Adrenal gland (tissue), 12 donors: Measurements from ENCODE around the gene AFDN. TPM values are rescaled to one million over a fixed set of nuclear protein-coding genes. Genes with fewer than 3 reads are reported as not detected.

Source experiments
- DNase-seq, 7 donors: peaks; one replicate each; pipeline ENCODE4 v3.0.0-alpha.2; 2019 to 2020
- H3K27ac ChIP-seq, 5 donors: fragments of 200-600 bp; sonication (generic) in 4 of 5; 1 replicate in 3 of 5; 2 replicates in 2 of 5; pipeline versions ENCODE4 v1.5.1 to v1.8.0; 2016 to 2020; ENCODE audit warnings: mild to moderate bottlenecking in 1 of 5
- H3K27me3 ChIP-seq: fragments of 200-600 bp; 2 replicates; pipeline ENCODE4 v1.8.0; 2021
- H3K36me3 ChIP-seq, 2 donors: fragments of 200-600 bp; replicated peaks in 1 of 2; 1 replicate in 1 of 2; 2 replicates in 1 of 2; pipeline versions ENCODE4 v1.5.1 to v1.8.0; 2018 to 2022
- H3K4me1 ChIP-seq, 2 donors: fragments of 200-600 bp; replicated peaks in 1 of 2; 1 replicate in 1 of 2; 2 replicates in 1 of 2; pipeline versions ENCODE4 v1.5.1 to v1.8.0; 2018 to 2021
- H3K4me3 ChIP-seq, 4 donors: fragments of 200-600 bp; sonication (generic) in 3 of 4; one replicate each; pipeline ENCODE4 v1.5.1; 2016 to 2018
- H3K9me3 ChIP-seq, 3 donors: fragments of 200-600 bp; sonication (generic) in 1 of 3; replicated peaks in 1 of 3; 1 replicate in 2 of 3; 2 replicates in 1 of 3; pipeline versions ENCODE4 v1.5.1 to v1.8.0; 2016 to 2021
- POLR2A ChIP-seq, 2 donors: fragments of 450-650 bp; IDR thresholded peaks; one replicate each; pipeline ENCODE4 v1.6.1; 2017; ENCODE audit warnings: antibody characterized with exemption in 2 of 2, mild to moderate bottlenecking in 2 of 2, moderate library complexity in 1 of 2
- WGBS, 4 donors: extraction: QIAGEN DNeasy Blood & Tissue Kit in 2 of 4; methylation state at CpG; one replicate each; pipeline versions ENCODE4 v1.1.5 to v1.1.7; 2013 to 2017; 5-methylcytosine and 5-hydroxymethylcytosine counted together
- intact Hi-C, 2 donors: fragments of 100-400 bp; cut with DNase I; formaldehyde crosslinking; loops; one replicate each; pipeline versions ENCODE4 v1.14.1 to v1.15.0; 2022 to 2023
- polyA plus RNA-seq, 3 donors: library from polyadenylated mRNA; stranded (reverse); fragments of 200-250 nt in 2 of 3; fragments of 350-450 nt in 1 of 3; fragmentation: Illumina TruSeq in 1 of 3; extraction: RNeasy Lipid Tissue Mini Kit (QIAGEN cat#74804) in 1 of 3; gene quantifications; one replicate each; pipeline ENCODE4 v1.2.3, GENCODE V29; 2013 to 2014
- total RNA-seq, 9 donors: library from RNA; depleted of rRNA in 4 of 9; stranded (reverse); fragments of >200 nt in 4 of 9; fragments of 120-200 nt in 1 of 9; fragmentation: NEBNext Ultra II Directional in 1 of 9; extraction: Animal tissue kit (Norgen Biotek cat#: 25700) in 1 of 9; gene quantifications; one replicate each; pipeline versions ENCODE4 v1.1.0 to v1.2.4, GENCODE V29; 2013 to 2023
- TF ChIP-seq, protein P1 (sequence below), 6 experiments: fragments of 450-650 bp in 4 of 6; fragments of 200-600 bp in 2 of 6; sonication (generic) in 1 of 6; IDR thresholded peaks; 1 replicate in 5 of 6; 2 replicates in 1 of 6; pipeline versions ENCODE4 v1.5.1 to v1.8.0; 2016 to 2021; ENCODE audit warnings: antibody characterized with exemption in 6 of 6, mild to moderate bottlenecking in 2 of 6, moderate library complexity in 1 of 6
- donor health status: healthy with polysubstance abuse.
- donor health status: Bipolar disorder and iron deficiency.
- donor health status: DM: yes; HTN: yes; CAD: no.
- donor health status: DM: no; HTN: no; CAD: no.
- donor health status: DM: no; HTN: no; CAD: no.
- donor health status: DM: yes; HTN: yes; CAD: no.

AFDN gene
- total and polyA plus RNA-seq, 12 donors, result 15.2 to 47.1 (median 39.3) TPM

DNA sequence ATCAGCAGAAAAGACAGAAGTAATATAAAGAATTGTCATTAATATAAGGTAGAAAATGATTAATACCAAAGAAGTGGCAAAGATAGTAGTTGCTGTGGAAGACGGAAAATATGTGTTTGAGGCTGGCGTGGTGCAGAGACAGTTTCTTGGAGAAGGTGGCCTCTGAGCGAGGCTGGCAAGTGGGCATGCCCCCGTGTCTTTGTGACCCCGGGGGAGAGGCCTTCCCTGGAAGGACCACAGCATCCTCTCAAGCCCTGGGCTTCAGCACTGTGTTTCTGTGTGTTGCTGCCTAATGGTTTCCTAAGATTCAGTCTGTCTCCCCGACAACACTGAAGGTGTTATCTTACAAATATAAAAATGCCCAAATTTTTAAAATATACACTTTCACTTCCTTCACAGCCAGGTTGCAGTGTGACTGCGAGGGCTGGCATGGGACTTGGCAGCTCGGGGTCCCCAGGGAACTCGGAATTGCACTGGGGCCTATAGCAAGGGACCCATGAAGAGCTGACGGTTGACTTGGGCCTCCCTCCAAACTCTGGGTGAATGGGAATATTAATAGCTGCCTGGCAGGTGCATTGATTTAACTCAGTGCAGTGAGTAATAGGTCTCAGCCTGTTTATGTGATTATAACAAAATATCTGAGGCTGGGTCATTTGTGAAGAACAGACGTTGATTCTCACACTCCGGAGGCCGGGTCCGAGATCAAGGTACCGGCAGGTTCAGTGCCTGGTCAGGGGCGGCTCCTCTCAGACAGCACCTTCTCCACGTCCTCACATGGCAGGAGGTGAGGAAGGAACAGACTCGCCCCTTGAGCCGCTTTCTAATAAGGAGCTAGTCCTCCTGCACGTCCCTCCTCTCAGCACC is 47.4 kb upstream of the AFDN start:
- no peak overlapping the region for H3K4me3 ChIP-seq
- intact Hi-C loops, result no loop called here
- no peaks in the 10 kb centered on the region for H3K27me3 ChIP-seq
- H3K9me3 ChIP-seq, result no peaks in the 10 kb centered on the region
- H3K27ac ChIP-seq, result no peak overlapping the region
- no peak for DNase-seq
- H3K36me3 ChIP-seq, result no peaks in the 10 kb centered on the region
- WGBS, 4 donors, result 77 to 96% (median 87%) methylated on average over 14 to 20 of the region's 20 CpGs
- no peak for TF ChIP-seq POLR2A (IDR thresholded peaks at IDR 0.05)
- TF ChIP-seq, protein P1, sequence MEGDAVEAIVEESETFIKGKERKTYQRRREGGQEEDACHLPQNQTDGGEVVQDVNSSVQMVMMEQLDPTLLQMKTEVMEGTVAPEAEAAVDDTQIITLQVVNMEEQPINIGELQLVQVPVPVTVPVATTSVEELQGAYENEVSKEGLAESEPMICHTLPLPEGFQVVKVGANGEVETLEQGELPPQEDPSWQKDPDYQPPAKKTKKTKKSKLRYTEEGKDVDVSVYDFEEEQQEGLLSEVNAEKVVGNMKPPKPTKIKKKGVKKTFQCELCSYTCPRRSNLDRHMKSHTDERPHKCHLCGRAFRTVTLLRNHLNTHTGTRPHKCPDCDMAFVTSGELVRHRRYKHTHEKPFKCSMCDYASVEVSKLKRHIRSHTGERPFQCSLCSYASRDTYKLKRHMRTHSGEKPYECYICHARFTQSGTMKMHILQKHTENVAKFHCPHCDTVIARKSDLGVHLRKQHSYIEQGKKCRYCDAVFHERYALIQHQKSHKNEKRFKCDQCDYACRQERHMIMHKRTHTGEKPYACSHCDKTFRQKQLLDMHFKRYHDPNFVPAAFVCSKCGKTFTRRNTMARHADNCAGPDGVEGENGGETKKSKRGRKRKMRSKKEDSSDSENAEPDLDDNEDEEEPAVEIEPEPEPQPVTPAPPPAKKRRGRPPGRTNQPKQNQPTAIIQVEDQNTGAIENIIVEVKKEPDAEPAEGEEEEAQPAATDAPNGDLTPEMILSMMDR (IDR thresholded peaks at IDR 0.05), result no peak
- no peaks in the 10 kb centered on the region for H3K4me1 ChIP-seq

DNA sequence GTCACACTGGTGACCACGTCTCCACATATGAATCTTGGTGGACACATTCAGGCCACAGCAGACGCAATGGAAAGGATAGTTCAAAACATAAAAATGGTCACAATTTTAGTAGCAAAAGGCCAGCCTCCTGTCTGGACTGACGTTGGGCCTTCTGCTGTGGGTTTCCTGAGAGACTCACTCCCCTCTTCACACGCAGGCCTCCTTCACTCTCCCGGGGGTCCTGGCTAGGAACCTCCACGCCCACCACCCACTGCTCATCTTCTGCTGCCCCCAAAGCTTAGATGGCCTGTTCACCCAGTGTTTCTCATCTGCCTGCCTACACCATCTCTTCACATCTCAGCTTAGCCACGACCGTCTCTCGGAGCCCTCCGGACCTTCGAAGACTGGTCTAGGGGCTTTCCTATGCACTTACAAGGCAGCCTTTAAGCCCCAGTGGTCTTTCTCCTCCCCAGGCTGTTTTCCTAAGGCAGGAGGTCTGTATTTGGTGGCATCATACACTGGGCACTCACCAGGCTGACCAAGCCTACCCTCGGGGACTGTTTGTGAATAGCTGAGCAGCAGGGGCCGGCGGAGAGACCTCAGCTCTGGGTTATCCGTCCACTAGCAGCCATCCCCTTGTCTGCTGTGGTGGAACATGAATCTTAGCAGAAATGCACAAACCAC is 46.6 kb upstream of the AFDN start:
- 79 to 92% (median 86%) methylated on average over 15 of the region's 15 CpGs for WGBS, 4 donors
- H3K4me1 ChIP-seq, result no peaks in the 10 kb centered on the region
- no peak for TF ChIP-seq POLR2A (IDR thresholded peaks at IDR 0.05)
- TF ChIP-seq, protein P1 (IDR thresholded peaks at IDR 0.05), result no peak
- H3K27me3 ChIP-seq, result no peaks in the 10 kb centered on the region
- intact Hi-C loops, result no loop called here
- no peak for DNase-seq
- no peaks in the 10 kb centered on the region for H3K9me3 ChIP-seq
- no peaks in the 10 kb centered on the region for H3K36me3 ChIP-seq
- no peak overlapping the region for H3K4me3 ChIP-seq
- no peak overlapping the region for H3K27ac ChIP-seq

DNA sequence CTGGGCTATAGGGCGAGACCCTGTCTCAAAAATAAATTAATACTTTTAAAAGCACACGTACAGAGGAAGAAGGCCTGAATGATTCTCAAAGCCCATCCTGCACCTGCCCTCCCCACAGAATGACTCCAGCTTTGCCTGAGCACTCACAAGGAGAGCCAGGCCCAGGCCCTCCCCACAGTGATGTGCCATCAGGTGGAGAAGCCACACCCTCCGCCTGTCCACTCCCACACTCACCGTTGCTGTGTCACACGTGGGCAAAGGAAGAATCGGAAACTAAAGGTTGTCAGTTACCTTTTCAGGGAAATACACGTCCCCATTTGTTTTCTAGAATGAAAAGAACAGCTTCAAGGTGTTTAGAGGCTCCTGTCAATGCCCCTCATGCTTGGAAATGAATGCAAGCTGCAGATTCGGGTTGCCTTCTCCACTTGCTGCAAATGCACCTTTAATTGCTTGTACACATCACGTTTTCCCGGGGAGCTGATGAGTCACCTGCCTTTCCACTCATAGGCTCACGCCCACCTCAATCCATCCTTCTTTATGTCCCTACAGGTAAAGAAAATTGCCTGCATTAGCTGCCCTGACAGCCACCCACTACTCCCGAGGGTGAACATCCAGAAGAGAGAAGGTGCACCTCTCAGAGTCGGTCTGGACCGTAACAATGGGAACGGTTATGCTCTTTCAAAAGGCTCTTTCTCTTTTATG is 45.5 kb upstream of the AFDN start:
- Histone ChIP-seq H3K4me1 (no peaks in the 10 kb centered on the region), H3K27me3 (no peaks in the 10 kb centered on the region), H3K4me3 (no peak overlapping the region), H3K27ac (no peak overlapping the region), H3K9me3 (no peaks in the 10 kb centered on the region), H3K36me3 (no peaks in the 10 kb centered on the region)
- DNase-seq, result no peak
- TF ChIP-seq, protein P1 (IDR thresholded peaks at IDR 0.05), result no peak
- no peak for TF ChIP-seq POLR2A (IDR thresholded peaks at IDR 0.05)
- 68 to 82% (median 80%) methylated on average over 14 to 15 of the region's 15 CpGs for WGBS, 4 donors
- intact Hi-C loops, result no loop called here

DNA sequence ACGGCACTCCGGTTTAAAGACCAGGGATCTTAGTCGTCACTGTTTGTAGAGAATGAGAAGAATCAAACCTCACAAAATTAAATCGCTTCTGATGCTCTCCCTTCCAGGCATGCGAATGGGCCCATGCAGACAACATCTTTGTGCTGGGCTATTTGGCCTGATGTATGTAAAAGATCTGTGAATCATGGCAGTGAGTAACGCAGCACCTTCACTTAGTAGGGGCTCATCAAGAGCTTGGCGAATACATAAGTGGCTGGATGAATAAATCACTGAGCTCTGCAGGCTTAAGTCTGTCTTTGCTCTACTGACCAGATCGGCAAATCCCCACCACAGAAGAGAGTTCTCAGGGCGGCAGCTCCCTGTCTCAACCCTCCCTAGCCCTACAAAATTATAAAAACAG is 44.8 kb upstream of the AFDN start:
- intact Hi-C loops, result no loop called here
- no peak for DNase-seq

More for the DNA sequence above, 44.8 kb upstream of the AFDN start:
- Histone ChIP-seq H3K27ac (no peak overlapping the region), H3K36me3 (no peaks in the 10 kb centered on the region), H3K27me3 (no peaks in the 10 kb centered on the region), H3K4me1 (no peaks in the 10 kb centered on the region), H3K4me3 (no peak overlapping the region), H3K9me3 (no peaks in the 10 kb centered on the region)
- WGBS, 4 donors, result 90 to 92% (median 90%) methylated on average over 9 of the region's 9 CpGs
- no peak for TF ChIP-seq POLR2A (IDR thresholded peaks at IDR 0.05)
- TF ChIP-seq, protein P1 (IDR thresholded peaks at IDR 0.05), result no peak
